GF-D8 (cell line): ENCODE measurements around the gene TAC4.

Source experiments
- DNase-seq: peaks from one replicate; lab custom pipeline; 2025; lab: John Stamatoyannopoulos, UW

The TAC4 gene

GRCh38 chr17:49848019-49848473 lies at the start of gene TAC4:
Gene TAC4 (minus strand): TSS chr17:49848069. CDS start chr17:49848017, 52 bp downstream.
- DNase-seq: no peak

GRCh38 chr17:49896860-49897259 lies 49.0 kb upstream of the TAC4 start:
- no peak for DNase-seq

GRCh38 chr17:49896222-49896621 lies 48.4 kb upstream of the TAC4 start:
- no peak for DNase-seq

- no peak for DNase-seq
Measured at GRCh38 chr17:49895812-49896211, 47.9 kb upstream of the TAC4 start.

GRCh38 chr17:49894761-49895160 lies 46.9 kb upstream of the TAC4 start:
- no peak for DNase-seq

- DNase-seq: no peak
Measured at GRCh38 chr17:49891694-49892389, 44.0 kb upstream of the TAC4 start.

GRCh38 chr17:49891271-49891670 lies 43.4 kb upstream of the TAC4 start:
- no peak for DNase-seq

- DNase-seq: no peak
Measured at GRCh38 chr17:49890852-49891251, 43.0 kb upstream of the TAC4 start.

- no peak for DNase-seq
Measured at GRCh38 chr17:49890077-49890821, 42.4 kb upstream of the TAC4 start.

GRCh38 chr17:49889500-49889899 lies 41.6 kb upstream of the TAC4 start:
- DNase-seq: no peak

- DNase-seq: no peak
Measured at GRCh38 chr17:49887744-49888360, 40.0 kb upstream of the TAC4 start.

GRCh38 chr17:49887086-49887743 lies 39.3 kb upstream of the TAC4 start:
- DNase-seq: no peak

- DNase-seq: no peak
Measured at GRCh38 chr17:49886036-49886435, 38.2 kb upstream of the TAC4 start.

- DNase-seq: no peak
Measured at GRCh38 chr17:49882434-49882833, 34.6 kb upstream of the TAC4 start.

GRCh38 chr17:49881054-49881402 lies 33.2 kb upstream of the TAC4 start:
- no peak for DNase-seq

GRCh38 chr17:49880291-49881053 lies 32.6 kb upstream of the TAC4 start:
- no peak for DNase-seq

GRCh38 chr17:49878931-49879904 lies 31.3 kb upstream of the TAC4 start:
- DNase-seq: no peak

- DNase-seq: no peak
Measured at GRCh38 chr17:49875685-49876084, 27.8 kb upstream of the TAC4 start.

GRCh38 chr17:49874911-49875310 lies 27.0 kb upstream of the TAC4 start:
- DNase-seq: no peak

- no peak for DNase-seq
Measured at GRCh38 chr17:49873926-49874325, 26.1 kb upstream of the TAC4 start.

GRCh38 chr17:49873466-49873865 lies 25.6 kb upstream of the TAC4 start:
- no peak for DNase-seq
